Middle frontal gyrus (tissue), 1 donor: ENCODE measurements around the gene SFTPA1.
"Not testable (repeated sequence)": the region's sequence is repeated elsewhere in the genome, so short reads cannot be mapped to it uniquely, and the experiment has no call there.

Experiments used
- DNase-seq: peaks from one replicate; pipeline ENCODE4 v3.0.0-alpha.2; 2015; ENCODE audit warnings: low spot score; ENCODE audit errors: extremely low spot score

SFTPA1 gene

GRCh38 chr10:79611193-79611976 is 646 bp downstream of the SFTPA1 start:
- not testable (repeated sequence) for DNase-seq

GRCh38 chr10:79615577-79615976 is 4.8 kb downstream of the SFTPA1 start:
- no peak for DNase-seq

GRCh38 chr10:79616164-79616563 is 5.4 kb downstream of the SFTPA1 start:
- DNase-seq: no peak

- not testable (repeated sequence) for DNase-seq
Observed at GRCh38 chr10:79623663-79624062, 12.9 kb downstream of the SFTPA1 start.

- DNase-seq: no peak
Observed at GRCh38 chr10:79627075-79627474, 16.3 kb downstream of the SFTPA1 start.

- DNase-seq: no peak
Observed at GRCh38 chr10:79628083-79628482, 17.3 kb downstream of the SFTPA1 start.

GRCh38 chr10:79628988-79629954 is 18.5 kb downstream of the SFTPA1 start:
- no peak for DNase-seq

- DNase-seq: no peak
Observed at GRCh38 chr10:79629955-79630327, 19.2 kb downstream of the SFTPA1 start.

- not testable (repeated sequence) for DNase-seq
Observed at GRCh38 chr10:79636654-79637199, 26.0 kb downstream of the SFTPA1 start.

GRCh38 chr10:79638318-79638717 is 27.6 kb downstream of the SFTPA1 start:
- no peak for DNase-seq

GRCh38 chr10:79652695-79653094 is 42.0 kb downstream of the SFTPA1 start:
- not testable (repeated sequence) for DNase-seq

GRCh38 chr10:79663287-79663686 is 52.5 kb downstream of the SFTPA1 start:
- DNase-seq: not testable (repeated sequence)

GRCh38 chr10:79664686-79665085 is 53.9 kb downstream of the SFTPA1 start:
- DNase-seq: not testable (repeated sequence)
